IMR-90 (cell line): Measurements from ENCODE around the gene CIAO2B. TPM values are rescaled to one million over a fixed set of nuclear protein-coding genes. Genes with fewer than 3 reads are reported as not detected.

Source experiments
- ATAC-seq: fragments of 200-7000 bp; cut with Tn5 transposase; 2 replicates; pipeline ENCODE4 v1.9.1; 2020; ENCODE audit warnings: low read depth, mild to moderate bottlenecking, moderate library complexity
- BruUV-seq: library from RNA; stranded (reverse); fragments of 400-500 nt; replicated peaks from 2 replicates; lab custom pipeline; 2021; lab: Mats Ljungman, UMichigan
- CTCF ChIA-PET: fragments of 300-600 bp; formaldehyde crosslinking; extraction: SDS; loops from one replicate; lab custom pipeline; 2021; ENCODE audit warnings: antibody characterized with exemption; lab: Yijun Ruan, JAX
- POLR2A ChIA-PET: fragments of 300-600 bp; sonication (Branson Sonifier 250); formaldehyde crosslinking; loops from one replicate; lab custom pipeline; 2022; ENCODE audit warnings: antibody characterized with exemption; ENCODE audit not compliant: unreplicated experiment; lab: Charles Lee
- DNase-seq: peaks from one replicate; pipeline ENCODE4 v3.0.0; 2013
- H2AFZ ChIP-seq: replicated peaks from 2 replicates; pipeline ENCODE3; 2013; ENCODE audit warnings: low read length, mild to moderate bottlenecking; ENCODE audit not compliant: poor library complexity
- H2AK5ac ChIP-seq: 2 replicates; pipeline ENCODE4 v1.6.1; 2013; ENCODE audit warnings: low read depth, low read length, inconsistent platforms
- H2AK9ac ChIP-seq: replicated peaks from 2 replicates; pipeline ENCODE3; 2013; ENCODE audit warnings: mild to moderate bottlenecking, low read depth, low read length, moderate library complexity; ENCODE audit not compliant: poor library complexity
- H2BK120ac ChIP-seq: 2 replicates; pipeline ENCODE4 v1.6.1; 2013; ENCODE audit warnings: low read depth, low read length, inconsistent platforms
- H2BK15ac ChIP-seq: 3 replicates; pipeline ENCODE4 v1.6.1; 2013; ENCODE audit warnings: low read depth, low read length, inconsistent platforms
- H2BK20ac ChIP-seq: 2 replicates; pipeline ENCODE4 v1.6.1; 2013; ENCODE audit warnings: low read depth, mild to moderate bottlenecking, inconsistent platforms, low read length, moderate library complexity
- H2BK5ac ChIP-seq: 2 replicates; pipeline ENCODE4 v1.6.1; 2013; ENCODE audit warnings: mild to moderate bottlenecking, low read depth, low read length, inconsistent platforms; ENCODE audit not compliant: poor library complexity, severe bottlenecking
- H3K14ac ChIP-seq: replicated peaks from 2 replicates; pipeline ENCODE4 v1.6.1; 2013; ENCODE audit warnings: low read depth, low read length, inconsistent platforms
- H3K18ac ChIP-seq: 2 replicates; pipeline ENCODE4 v1.6.1; 2013; ENCODE audit warnings: low read depth, low read length, control low read depth
- H3K23ac ChIP-seq: 2 replicates; pipeline ENCODE4 v1.6.1; 2013; ENCODE audit warnings: low read depth, low read length, inconsistent platforms
- H3K27ac ChIP-seq: 2 replicates; pipeline ENCODE4 v1.5.1; 2013; ENCODE audit warnings: mild to moderate bottlenecking, control low read depth, low read length; ENCODE audit not compliant: insufficient read depth
- H3K27me3 ChIP-seq: 2 replicates; pipeline ENCODE4 v1.6.1; 2013; ENCODE audit warnings: low read length; ENCODE audit not compliant: control insufficient read depth, insufficient read depth
- H3K36me3 ChIP-seq: 2 replicates; pipeline ENCODE4 v1.6.1; 2013; ENCODE audit warnings: low read length, mixed read lengths; ENCODE audit not compliant: control insufficient read depth, insufficient read depth
- H3K4ac ChIP-seq: 2 replicates; pipeline ENCODE4 v1.6.1; 2013; ENCODE audit warnings: low read depth, low read length, inconsistent platforms
- H3K4me1 ChIP-seq: 2 replicates; pipeline ENCODE4 v1.6.1; 2013; ENCODE audit warnings: low read length, mixed read lengths; ENCODE audit not compliant: control insufficient read depth, insufficient read depth
- H3K4me2 ChIP-seq: 2 replicates; pipeline ENCODE4 v1.6.1; 2013; ENCODE audit warnings: low read depth, mild to moderate bottlenecking, control low read depth, low read length, moderate library complexity
- H3K4me3 ChIP-seq: 2 replicates; pipeline ENCODE4 v1.5.1; 2013; ENCODE audit warnings: low read depth, mild to moderate bottlenecking, control low read depth, low read length, moderate library complexity; ENCODE audit not compliant: insufficient read depth
- H3K56ac ChIP-seq: 2 replicates; pipeline ENCODE4 v1.6.1; 2013; ENCODE audit warnings: low read length, inconsistent platforms; ENCODE audit not compliant: insufficient read depth; ENCODE audit errors: extremely low read depth
- H3K79me1 ChIP-seq, 2 experiments: 2 replicates each; pipeline ENCODE4 v1.6.1; 2013; ENCODE audit warnings: low read length in 2 of 2, inconsistent platforms in 1 of 2, low read depth in 1 of 2
- H3K9ac ChIP-seq: 2 replicates; pipeline ENCODE4 v1.6.1; 2013; ENCODE audit warnings: low read depth, low read length, control low read depth
- H3K9me1 ChIP-seq: 2 replicates; pipeline ENCODE4 v1.6.1; 2013; ENCODE audit warnings: low read length, inconsistent platforms; ENCODE audit not compliant: insufficient read depth
- H3K9me3 ChIP-seq: 2 replicates; pipeline ENCODE4 v1.6.1; 2013; ENCODE audit warnings: low read length; ENCODE audit not compliant: control insufficient read depth, insufficient read depth
- H4K20me1 ChIP-seq: 2 replicates; pipeline ENCODE4 v1.6.1; 2013; ENCODE audit warnings: low read length, inconsistent platforms; ENCODE audit not compliant: insufficient read depth
- H4K5ac ChIP-seq: 2 replicates; pipeline ENCODE4 v1.6.1; 2013; ENCODE audit warnings: mild to moderate bottlenecking, low read depth, low read length, control low read depth
- H4K8ac ChIP-seq, 2 experiments: 2 replicates each; pipeline ENCODE4 v1.6.1; 2013; ENCODE audit warnings: low read depth in 2 of 2, low read length in 2 of 2, control low read depth in 1 of 2, inconsistent platforms in 1 of 2
- H4K91ac ChIP-seq: 2 replicates; pipeline ENCODE4 v1.6.1; 2013; ENCODE audit warnings: low read depth, low read length, inconsistent platforms; ENCODE audit not compliant: insufficient read depth
- BHLHE40 ChIP-seq: fragments of 150-350 bp; IDR thresholded peaks from 2 replicates; pipeline ENCODE4 v1.6.1; 2016; ENCODE audit warnings: mild to moderate bottlenecking, low read depth, low read length
- CEBPB ChIP-seq: IDR thresholded peaks from 2 replicates; pipeline ENCODE4 v1.6.1; 2012; ENCODE audit warnings: low read depth, low read length, improper control_type of control experiment
- CHD1 ChIP-seq: IDR thresholded peaks from 2 replicates; pipeline ENCODE4 v1.6.1; 2012; ENCODE audit warnings: low read depth, low read length, improper control_type of control experiment
- CTCF ChIP-seq: conservative IDR thresholded peaks from 2 replicates; pipeline ENCODE4 v1.5.1; 2012; ENCODE audit warnings: mild to moderate bottlenecking, low read depth, low read length, improper control_type of control experiment
- ELK1 ChIP-seq: fragments of 150-350 bp; IDR thresholded peaks from 2 replicates; pipeline ENCODE4 v1.6.1; 2016; ENCODE audit warnings: low read depth, mild to moderate bottlenecking, low read length, moderate library complexity, borderline replicate concordance
- FOS ChIP-seq: fragments of 150-350 bp; IDR thresholded peaks from 2 replicates; pipeline ENCODE4 v1.6.1; 2016; ENCODE audit warnings: low read depth, low read length
- MAFK ChIP-seq: IDR thresholded peaks from 2 replicates; pipeline ENCODE4 v1.6.1; 2012; ENCODE audit warnings: low read depth, low read length, improper control_type of control experiment
- MAZ ChIP-seq: IDR thresholded peaks from 2 replicates; pipeline ENCODE4 v1.6.1; 2012; ENCODE audit warnings: low read depth, mild to moderate bottlenecking, low read length, improper control_type of control experiment, moderate library complexity, borderline replicate concordance
- MXI1 ChIP-seq: IDR thresholded peaks from 2 replicates; pipeline ENCODE4 v1.6.1; 2012; ENCODE audit warnings: low read depth, mild to moderate bottlenecking, low read length, moderate library complexity, borderline replicate concordance
- NFE2L2 ChIP-seq: fragments of 150-350 bp; IDR thresholded peaks from 2 replicates; pipeline ENCODE4 v1.6.1; 2016; ENCODE audit warnings: low read depth, mild to moderate bottlenecking, low read length
- POLR2A ChIP-seq: IDR thresholded peaks from 2 replicates; pipeline ENCODE4 v1.6.1; 2012; ENCODE audit warnings: mild to moderate bottlenecking, low read depth, low read length
- RAD21 ChIP-seq: IDR thresholded peaks from 2 replicates; pipeline ENCODE4 v1.6.1; 2012; ENCODE audit warnings: low read length, improper control_type of control experiment
- RCOR1 ChIP-seq: IDR thresholded peaks from 2 replicates; pipeline ENCODE4 v1.6.1; 2012; ENCODE audit warnings: mild to moderate bottlenecking, low read length, improper control_type of control experiment; ENCODE audit not compliant: insufficient replicate concordance
- RFX5 ChIP-seq: IDR thresholded peaks from 2 replicates; pipeline ENCODE4 v1.8.0; 2012; ENCODE audit warnings: low read depth, mild to moderate bottlenecking, low read length, moderate library complexity
- SMC3 ChIP-seq: fragments of 150-350 bp; IDR thresholded peaks from 2 replicates; pipeline ENCODE4 v1.6.1; 2016; ENCODE audit warnings: low read depth, mild to moderate bottlenecking, antibody characterized with exemption, low read length, moderate library complexity
- USF2 ChIP-seq: fragments of 150-350 bp; IDR thresholded peaks from 2 replicates; pipeline ENCODE4 v1.6.1; 2017; ENCODE audit warnings: mild to moderate bottlenecking, antibody characterized with exemption, low read length, low read depth
- WGBS, 2 experiments: methylation state at CpG; one replicate each; pipeline versions ENCODE4 v1.1.5 to v1.1.7; 2013; ENCODE audit warnings: missing lambda C conversion rate in 2 of 2; ENCODE audit not compliant: insufficient read length in 1 of 2; ENCODE audit errors: extremely low coverage in 2 of 2; 5-methylcytosine and 5-hydroxymethylcytosine counted together
- dilution Hi-C: fragments of 300-500 bp; cut with HindIII; formaldehyde crosslinking; loops from one replicate; pipeline ENCODE4 v1.14.3; 2018; ENCODE audit warnings: low sequenced_read_pairs; ENCODE audit not compliant: unreplicated experiment
- in situ Hi-C: fragments of 300-500 bp; cut with MboI; formaldehyde crosslinking; loops from 3 replicates; pipeline ENCODE4 v1.14.3; 2019; ENCODE audit warnings: low sequenced_read_pairs, inconsistent platforms, mixed read lengths
- intact Hi-C: fragments of 100-400 bp; cut with micrococcal nuclease; formaldehyde crosslinking; loops from 2 replicates; pipeline ENCODE4 v1.10.0; 2022
- polyA plus RNA-seq, 3 experiments: library from polyadenylated mRNA; depleted of rRNA; stranded (reverse); fragments of >200 nt; gene quantifications; 2 replicates each; pipeline ENCODE4 v1.2.3, GENCODE V29; 2012; ENCODE audit warnings: low replicate concordance in 1 of 3
- total RNA-seq: library from RNA; depleted of rRNA; stranded (reverse); fragments of >200 nt; gene quantifications from 2 replicates; pipeline ENCODE4 v1.2.3, GENCODE V29; 2012

The CIAO2B gene
- total and polyA plus RNA-seq, 2 of the 4 experiments (the other 2 are of a cell fraction): 148 to 234 TPM

- H2AFZ ChIP-seq: no peak overlapping the region
- H4K8ac ChIP-seq: no peak overlapping the region
- H3K18ac ChIP-seq: no peak overlapping the region
- dilution Hi-C loops (no loop called here), intact Hi-C loops (no loop called here), in situ Hi-C loops (loop anchor here (10.0 kb wide), 1 partner anchor 486 kb away; no protein-coding TSS in a partner anchor)
- H2BK5ac ChIP-seq: no peak overlapping the region
- H3K9me1 ChIP-seq: no peaks in the 10 kb centered on the region
- no peak overlapping the region for H2BK120ac ChIP-seq
- ATAC-seq: no peak
- no peaks in the 10 kb centered on the region for H4K20me1 ChIP-seq
- no peak overlapping the region for H2AK5ac ChIP-seq
- peaks cover 38% of the 10 kb centered on the region for H3K27me3 ChIP-seq
- no peak overlapping the region for H3K23ac ChIP-seq
- no peak overlapping the region for H3K4ac ChIP-seq
- 71% methylated on average over 1 of the region's 5 CpGs; no CpG with 5 or more reads in 1 of the 2 experiments for WGBS, 2 experiments
- no peak overlapping the region for H4K5ac ChIP-seq
- no peak overlapping the region for H2BK15ac ChIP-seq
- no peak overlapping the region for H3K14ac ChIP-seq
- DNase-seq: no peak
- POLR2A ChIA-PET: no interaction called here
- H3K4me2 ChIP-seq: no peak overlapping the region
- H4K91ac ChIP-seq: no peak overlapping the region
- H3K4me3 ChIP-seq: no peak overlapping the region
- H3K9me3 ChIP-seq: no peaks in the 10 kb centered on the region
- no peaks in the 10 kb centered on the region for H3K79me1 ChIP-seq
- CTCF ChIA-PET: no interaction called here
- H3K56ac ChIP-seq: no peak overlapping the region
- TF ChIP-seq BHLHE40: no peak
- no peak for TF ChIP-seq FOS
- no peak for TF ChIP-seq USF2
- no peak for TF ChIP-seq RAD21
- TF ChIP-seq RFX5: no peak
- TF ChIP-seq CTCF: no peak
- no peak for TF ChIP-seq POLR2A
- no peak for TF ChIP-seq SMC3
- TF ChIP-seq CHD1: no peak
- TF ChIP-seq NFE2L2: no peak
- TF ChIP-seq CEBPB: no peak
- no peak for TF ChIP-seq ELK1
- no peak for TF ChIP-seq RCOR1
- no peak for TF ChIP-seq MAZ
- TF ChIP-seq MAFK: no peak
- no peak for TF ChIP-seq MXI1
- no peaks in the 10 kb centered on the region for H3K36me3 ChIP-seq
- no peak overlapping the region for H3K27ac ChIP-seq
- no TSS peak for BruUV-seq
- H2AK9ac ChIP-seq: no peak overlapping the region
- H3K9ac ChIP-seq: no peak overlapping the region
- no peak overlapping the region for H2BK20ac ChIP-seq
- no peaks in the 10 kb centered on the region for H3K4me1 ChIP-seq
These were observed 34.6 kb upstream of the CIAO2B start for GRCh38 chr16:66968847-66969246.
